ENCODE results near the gene CENPU.
"Not testable (repeated sequence)": the region's sequence is repeated elsewhere in the genome, so short reads cannot be mapped to it uniquely, and the experiment has no call there.

Gene CENPU

GRCh38 chr4:184733654-184734524 is at the start of gene CENPU:
TSS of gene CENPU (minus strand) at chr4:184734096. CDS start at chr4:184734062, 34 bp downstream.
- peak; percentile 95 for DNase-seq

GRCh38 chr4:184782731-184783373 is 49.0 kb upstream of the CENPU start:
- DNase-seq: no peak

- DNase-seq: not testable (repeated sequence)
Measured at GRCh38 chr4:184779160-184779559, 45.3 kb upstream of the CENPU start.

- DNase-seq: no peak
Measured at GRCh38 chr4:184778325-184778724, 44.4 kb upstream of the CENPU start.

- no peak for DNase-seq
Measured at GRCh38 chr4:184776821-184777220, 42.9 kb upstream of the CENPU start.

- DNase-seq: no peak
Measured at GRCh38 chr4:184775854-184776555, 42.1 kb upstream of the CENPU start.

GRCh38 chr4:184774152-184774551 is 40.3 kb upstream of the CENPU start:
- no peak for DNase-seq

- DNase-seq: no peak
Measured at GRCh38 chr4:184771416-184771815, 37.5 kb upstream of the CENPU start.

GRCh38 chr4:184769141-184769765 is 35.4 kb upstream of the CENPU start:
- DNase-seq: no peak

GRCh38 chr4:184768296-184768695 is 34.4 kb upstream of the CENPU start:
- no peak for DNase-seq

- no peak for DNase-seq
Measured at GRCh38 chr4:184766446-184766845, 32.5 kb upstream of the CENPU start.

GRCh38 chr4:184765473-184766340 is 31.8 kb upstream of the CENPU start:
- no peak for DNase-seq

- no peak for DNase-seq
Measured at GRCh38 chr4:184764601-184765000, 30.7 kb upstream of the CENPU start.

- no peak for DNase-seq
Measured at GRCh38 chr4:184763150-184763780, 29.4 kb upstream of the CENPU start.

GRCh38 chr4:184762100-184762499 is 28.2 kb upstream of the CENPU start:
- DNase-seq: no peak

- DNase-seq: no peak
Measured at GRCh38 chr4:184760681-184761080, 26.8 kb upstream of the CENPU start.

GRCh38 chr4:184757810-184758209 is 23.9 kb upstream of the CENPU start:
- DNase-seq: no peak

- no peak for DNase-seq
Measured at GRCh38 chr4:184756399-184756798, 22.5 kb upstream of the CENPU start.

- DNase-seq: no peak
Measured at GRCh38 chr4:184755278-184755677, 21.4 kb upstream of the CENPU start.

- no peak for DNase-seq
Measured at GRCh38 chr4:184752496-184753275, 18.8 kb upstream of the CENPU start.

GRCh38 chr4:184751585-184751956 is 17.7 kb upstream of the CENPU start:
- DNase-seq: no peak
